SK-N-SH (cell line): ENCODE results near the gene SOBP. TPM values are rescaled to one million over a fixed set of nuclear protein-coding genes. Genes with fewer than 3 reads are reported as not detected.

ENCODE experiments used
- CTCF ChIA-PET: fragments of 300-600, 350-600 bp; formaldehyde crosslinking; extraction: SDS; loops from one replicate; lab custom pipeline; 2021; lab: Yijun Ruan, JAX
- POLR2A ChIA-PET: fragments of 350-600 bp; sonication (Branson Sonifier 250); formaldehyde crosslinking; extraction: SDS; loops from one replicate; lab custom pipeline; 2020; ENCODE audit warnings: antibody characterized with exemption, inconsistent platforms; lab: Yijun Ruan, JAX
- DNase-seq: peaks from one replicate; pipeline ENCODE4 v3.0.0; 2012
- H2AFZ ChIP-seq: fragments of 200-600 bp; sonication (generic); 2 replicates; pipeline ENCODE4 v1.8.1; 2016; ENCODE audit warnings: antibody characterized with exemption, mild to moderate bottlenecking, low read depth
- H3F3A ChIP-seq: fragments of 200-600 bp; sonication (generic); replicated peaks from 2 replicates; pipeline ENCODE3; 2016; ENCODE audit warnings: antibody characterized with exemption, mild to moderate bottlenecking; ENCODE audit not compliant: insufficient read depth
- H3K27ac ChIP-seq, 2 experiments: fragments of 200-500 bp in 1 of 2; fragments of 200-600 bp in 1 of 2; sonication (Bioruptor generic) in 1 of 2; sonication (generic), shearing (Covaris generic) in 1 of 2; 2 replicates each; pipeline versions ENCODE4 v1.5.1 to v1.6.1; 2014 to 2016; ENCODE audit warnings: low read depth in 2 of 2, inconsistent platforms in 1 of 2, low read length in 1 of 2, mild to moderate bottlenecking in 1 of 2, mixed read lengths in 1 of 2
- H3K27me3 ChIP-seq: fragments of 200-600 bp; sonication (generic), shearing (Covaris generic); 2 replicates; pipeline ENCODE4 v1.6.1; 2016; ENCODE audit warnings: mixed run types; ENCODE audit not compliant: insufficient read depth
- H3K36me3 ChIP-seq, 2 experiments: fragments of 200-500 bp in 1 of 2; fragments of 200-600 bp in 1 of 2; sonication (Bioruptor generic) in 1 of 2; sonication (generic) in 1 of 2; replicated peaks in 1 of 2; 2 replicates each; pipeline versions ENCODE3 to v1.5.1; 2014 to 2016; ENCODE audit warnings: low read length in 1 of 2, mild to moderate bottlenecking in 1 of 2; ENCODE audit not compliant: insufficient read depth in 2 of 2, control insufficient read depth in 1 of 2
- H3K4me1 ChIP-seq, 2 experiments: fragments of 200-500 bp in 1 of 2; fragments of 200-600 bp in 1 of 2; sonication (Bioruptor generic) in 1 of 2; sonication (generic), shearing (Covaris generic) in 1 of 2; 2 replicates each; pipeline versions ENCODE4 v1.5.1 to v1.6.1; 2014 to 2016; ENCODE audit warnings: low read depth in 1 of 2, low read length in 1 of 2, mixed run types in 1 of 2; ENCODE audit not compliant: insufficient read depth in 2 of 2, control insufficient read depth in 1 of 2
- H3K4me2 ChIP-seq: fragments of 200-600 bp; sonication (generic), shearing (Covaris generic); 2 replicates; pipeline ENCODE4 v1.6.1; 2017; ENCODE audit warnings: mixed run types
- H3K4me3 ChIP-seq, 2 experiments: fragments of 200-500 bp in 1 of 2; fragments of 200-600 bp in 1 of 2; sonication (Bioruptor generic) in 1 of 2; sonication (generic), shearing (Covaris generic) in 1 of 2; 2 replicates each; pipeline versions ENCODE4 v1.5.1 to v1.8.1; 2014 to 2016; ENCODE audit warnings: low read depth in 2 of 2, inconsistent platforms in 1 of 2, low read length in 1 of 2, mild to moderate bottlenecking in 1 of 2, mixed read lengths in 1 of 2, moderate library complexity in 1 of 2
- H3K79me2 ChIP-seq: fragments of 200-600 bp; sonication (generic); 2 replicates; pipeline ENCODE4 v1.8.1; 2017; ENCODE audit warnings: mild to moderate bottlenecking; ENCODE audit not compliant: insufficient read depth
- H3K9ac ChIP-seq: fragments of 200-600 bp; sonication (generic); 2 replicates; pipeline ENCODE4 v1.6.1; 2017; ENCODE audit warnings: mixed run types
- H3K9me2 ChIP-seq: fragments of 200-600 bp; sonication (generic); 2 replicates; pipeline ENCODE4 v1.6.1; 2017; ENCODE audit warnings: mixed run types
- H3K9me3 ChIP-seq: fragments of 200-600 bp; sonication (generic); 2 replicates; pipeline ENCODE4 v1.6.1; 2017; ENCODE audit warnings: mixed run types, mild to moderate bottlenecking, moderate library complexity
- H4K20me1 ChIP-seq: fragments of 200-600 bp; sonication (generic); 2 replicates; pipeline ENCODE4 v1.6.1; 2017; ENCODE audit warnings: mild to moderate bottlenecking, mixed run types; ENCODE audit not compliant: insufficient read depth
- CHD2 ChIP-seq: fragments of 150-350 bp; IDR thresholded peaks from 2 replicates; pipeline ENCODE4 v1.6.1; 2018; ENCODE audit warnings: low read length; ENCODE audit not compliant: partially characterized antibody
- FOXM1 ChIP-seq: IDR thresholded peaks from 2 replicates; pipeline ENCODE4 v1.4.0; 2012; ENCODE audit warnings: low read depth, mild to moderate bottlenecking
- MXI1 ChIP-seq: IDR thresholded peaks from 2 replicates; pipeline ENCODE4 v1.6.1; 2012; ENCODE audit warnings: mild to moderate bottlenecking, low read depth, low read length, improper control_type of control experiment
- NFIC ChIP-seq: IDR thresholded peaks from 2 replicates; pipeline ENCODE4 v1.4.0; 2012; ENCODE audit warnings: borderline replicate concordance
- POLR2AphosphoS5 ChIP-seq: IDR thresholded peaks from 2 replicates; pipeline ENCODE4 v1.6.1; 2012; ENCODE audit warnings: low read depth, low read length
- RCOR1 ChIP-seq: fragments of 150-350 bp; IDR thresholded peaks from 2 replicates; pipeline ENCODE4 v1.6.1; 2017; ENCODE audit warnings: antibody characterized with exemption, low read length
- SMC3 ChIP-seq: IDR thresholded peaks from 2 replicates; pipeline ENCODE4 v1.6.1; 2012; ENCODE audit warnings: low read depth, low read length, improper control_type of control experiment
- TAF1 ChIP-seq: IDR thresholded peaks from 2 replicates; pipeline ENCODE4 v1.6.1; 2012; ENCODE audit warnings: low read depth, mild to moderate bottlenecking, low read length, moderate library complexity, borderline replicate concordance
- TCF12 ChIP-seq: IDR thresholded peaks from 2 replicates; pipeline ENCODE4 v1.4.0; 2012
- WGBS: methylation state at CpG from one replicate; pipeline ENCODE4 v1.1.6; 2017; ENCODE audit warnings: low lambda C conversion rate; 5-methylcytosine and 5-hydroxymethylcytosine counted together
- polyA plus RNA-seq, 3 experiments: library from polyadenylated mRNA; depleted of rRNA; stranded (reverse); fragments of >200 nt; gene quantifications; 2 replicates each; pipeline ENCODE4 v1.2.3, GENCODE V29; 2012
- TF ChIP-seq, protein P1 (sequence below): fragments of 200-600 bp; sonication (generic); IDR thresholded peaks from 2 replicates; pipeline ENCODE4 v1.6.1; 2017; ENCODE audit warnings: antibody characterized with exemption, mild to moderate bottlenecking, moderate library complexity
- TF ChIP-seq, protein P2 (sequence below): fragments of 150-350 bp; IDR thresholded peaks from 2 replicates; pipeline ENCODE4 v1.6.1; 2017; ENCODE audit warnings: antibody characterized with exemption, low read length, low read depth, borderline replicate concordance
- TF ChIP-seq, protein P3 (sequence below): IDR thresholded peaks from 2 replicates; pipeline ENCODE4 v1.6.1; 2012; ENCODE audit warnings: mild to moderate bottlenecking, low read depth, low read length, moderate library complexity

Gene SOBP
- polyA plus RNA-seq, 1 of the 3 experiments (the other 2 are of a cell fraction): 0.61 TPM

DNA sequence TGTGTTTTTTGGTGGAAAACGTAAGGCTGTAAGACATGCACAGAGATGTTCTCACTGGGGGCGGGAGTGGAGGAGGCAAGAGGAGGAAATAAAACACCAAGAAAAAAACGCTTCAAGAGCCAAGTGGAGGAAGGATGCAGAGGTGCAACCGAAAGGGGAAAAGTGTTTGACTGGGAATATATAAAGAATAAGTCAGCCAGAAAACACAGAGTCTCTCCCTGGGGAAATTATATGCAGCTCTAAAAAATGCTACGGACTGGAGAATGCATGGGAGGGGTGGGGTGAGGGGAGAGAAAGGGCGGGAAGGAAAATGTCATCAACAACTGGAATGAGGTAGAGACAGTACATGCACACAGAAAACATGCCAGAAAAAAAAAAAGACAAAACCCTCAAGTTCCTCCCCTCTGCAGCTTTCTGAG is 200.7 kb downstream of the SOBP start (continued):
- TF ChIP-seq, protein P1, sequence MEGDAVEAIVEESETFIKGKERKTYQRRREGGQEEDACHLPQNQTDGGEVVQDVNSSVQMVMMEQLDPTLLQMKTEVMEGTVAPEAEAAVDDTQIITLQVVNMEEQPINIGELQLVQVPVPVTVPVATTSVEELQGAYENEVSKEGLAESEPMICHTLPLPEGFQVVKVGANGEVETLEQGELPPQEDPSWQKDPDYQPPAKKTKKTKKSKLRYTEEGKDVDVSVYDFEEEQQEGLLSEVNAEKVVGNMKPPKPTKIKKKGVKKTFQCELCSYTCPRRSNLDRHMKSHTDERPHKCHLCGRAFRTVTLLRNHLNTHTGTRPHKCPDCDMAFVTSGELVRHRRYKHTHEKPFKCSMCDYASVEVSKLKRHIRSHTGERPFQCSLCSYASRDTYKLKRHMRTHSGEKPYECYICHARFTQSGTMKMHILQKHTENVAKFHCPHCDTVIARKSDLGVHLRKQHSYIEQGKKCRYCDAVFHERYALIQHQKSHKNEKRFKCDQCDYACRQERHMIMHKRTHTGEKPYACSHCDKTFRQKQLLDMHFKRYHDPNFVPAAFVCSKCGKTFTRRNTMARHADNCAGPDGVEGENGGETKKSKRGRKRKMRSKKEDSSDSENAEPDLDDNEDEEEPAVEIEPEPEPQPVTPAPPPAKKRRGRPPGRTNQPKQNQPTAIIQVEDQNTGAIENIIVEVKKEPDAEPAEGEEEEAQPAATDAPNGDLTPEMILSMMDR: no peak

DNA sequence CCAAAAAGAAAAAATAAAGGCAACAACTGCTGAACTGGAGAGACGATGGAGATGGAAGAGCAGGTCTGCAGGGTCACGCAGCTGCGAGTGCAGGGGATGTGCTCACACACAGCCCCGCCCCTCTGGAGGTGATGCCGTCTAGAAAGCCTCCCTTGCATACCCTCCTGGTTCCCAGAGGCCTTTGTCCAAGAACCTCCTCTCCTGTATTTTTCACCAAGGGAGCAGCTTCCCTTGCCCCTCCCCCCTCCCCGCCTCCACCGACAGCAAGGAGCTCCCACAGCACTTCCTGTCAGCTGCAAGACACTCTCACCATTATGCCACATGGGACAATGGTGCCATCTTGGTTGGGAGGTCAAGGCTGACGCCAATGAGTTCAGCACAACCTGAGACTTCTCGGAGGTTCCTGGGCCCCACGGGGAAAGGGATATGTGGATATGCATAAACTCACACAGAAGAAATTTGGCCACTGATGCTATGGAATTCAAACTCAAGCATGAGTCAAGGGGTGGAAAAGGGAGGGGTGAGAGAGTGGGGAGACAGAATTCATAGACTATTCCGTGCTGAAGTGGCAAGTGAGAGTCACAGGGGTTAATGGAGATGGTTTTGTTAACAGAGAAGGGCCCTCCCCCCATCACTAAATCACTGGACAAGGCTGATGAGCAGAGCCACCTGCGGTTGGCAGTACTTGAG is 201.3 kb downstream of the SOBP start:
- Histone ChIP-seq H3K36me3 (no peaks in the 10 kb centered on the region), H2AFZ (no peak overlapping the region), H3K27ac (no peak overlapping the region), H3K4me2 (no peak overlapping the region), H3K9ac (no peak overlapping the region)
- DNase-seq: no peak
- TF ChIP-seq, protein P1: no peak
- TF ChIP-seq, protein P2, sequence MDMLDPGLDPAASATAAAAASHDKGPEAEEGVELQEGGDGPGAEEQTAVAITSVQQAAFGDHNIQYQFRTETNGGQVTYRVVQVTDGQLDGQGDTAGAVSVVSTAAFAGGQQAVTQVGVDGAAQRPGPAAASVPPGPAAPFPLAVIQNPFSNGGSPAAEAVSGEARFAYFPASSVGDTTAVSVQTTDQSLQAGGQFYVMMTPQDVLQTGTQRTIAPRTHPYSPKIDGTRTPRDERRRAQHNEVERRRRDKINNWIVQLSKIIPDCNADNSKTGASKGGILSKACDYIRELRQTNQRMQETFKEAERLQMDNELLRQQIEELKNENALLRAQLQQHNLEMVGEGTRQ: no peak
- TF ChIP-seq TCF12 (no peak), MXI1 (no peak), NFIC (no peak), TAF1 (no peak), RCOR1 (no peak)
- TF ChIP-seq, all 33 proteins: peak for 0
- Histone ChIP-seq H3K9me2 (no peaks in the 10 kb centered on the region), H3K4me1 (no peaks in the 10 kb centered on the region), H3F3A (no peaks in the 10 kb centered on the region), H3K27me3 (no peaks in the 10 kb centered on the region), H3K79me2 (no peaks in the 10 kb centered on the region), H3K4me3 (no peak overlapping the region), H4K20me1 (no peaks in the 10 kb centered on the region), H3K9me3 (no peaks in the 10 kb centered on the region)
- ChIA-PET CTCF (interaction anchor here (0.9 to 5.8 kb wide), 5 partner anchors 12 to 373 kb away, joined by 3 to 36 read pairs (median 4); no protein-coding TSS in a partner anchor), POLR2A (no interaction called here)
- 66% methylated on average over 12 of the region's 12 CpGs for WGBS

DNA sequence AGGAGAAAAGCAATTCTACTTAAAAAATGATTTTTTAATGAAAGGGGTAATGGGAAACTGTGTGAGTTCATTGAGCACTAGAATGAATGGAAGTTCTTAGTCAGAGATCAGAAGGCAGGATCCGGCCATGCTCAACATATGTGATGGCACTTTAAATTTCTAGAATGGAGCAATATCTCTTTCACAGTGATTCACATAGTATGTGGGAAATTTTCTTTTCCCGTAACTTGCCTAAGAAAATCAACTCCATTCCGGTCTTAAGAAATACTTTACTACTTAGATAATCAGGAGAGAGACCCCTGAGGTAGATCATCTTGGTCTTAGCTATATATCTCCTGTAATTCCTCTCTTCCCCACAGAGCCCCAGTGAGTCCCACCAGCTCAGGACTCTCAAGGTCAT is 202.4 kb downstream of the SOBP start:
- Histone ChIP-seq H3K4me1 (no peaks in the 10 kb centered on the region), H3K27ac (no peak overlapping the region), H3K9ac (no peak overlapping the region)
- TF ChIP-seq FOXM1 (no peak), TAF1 (no peak), SMC3 (no peak), POLR2AphosphoS5 (no peak), CHD2 (no peak)
- TF ChIP-seq, protein P3, sequence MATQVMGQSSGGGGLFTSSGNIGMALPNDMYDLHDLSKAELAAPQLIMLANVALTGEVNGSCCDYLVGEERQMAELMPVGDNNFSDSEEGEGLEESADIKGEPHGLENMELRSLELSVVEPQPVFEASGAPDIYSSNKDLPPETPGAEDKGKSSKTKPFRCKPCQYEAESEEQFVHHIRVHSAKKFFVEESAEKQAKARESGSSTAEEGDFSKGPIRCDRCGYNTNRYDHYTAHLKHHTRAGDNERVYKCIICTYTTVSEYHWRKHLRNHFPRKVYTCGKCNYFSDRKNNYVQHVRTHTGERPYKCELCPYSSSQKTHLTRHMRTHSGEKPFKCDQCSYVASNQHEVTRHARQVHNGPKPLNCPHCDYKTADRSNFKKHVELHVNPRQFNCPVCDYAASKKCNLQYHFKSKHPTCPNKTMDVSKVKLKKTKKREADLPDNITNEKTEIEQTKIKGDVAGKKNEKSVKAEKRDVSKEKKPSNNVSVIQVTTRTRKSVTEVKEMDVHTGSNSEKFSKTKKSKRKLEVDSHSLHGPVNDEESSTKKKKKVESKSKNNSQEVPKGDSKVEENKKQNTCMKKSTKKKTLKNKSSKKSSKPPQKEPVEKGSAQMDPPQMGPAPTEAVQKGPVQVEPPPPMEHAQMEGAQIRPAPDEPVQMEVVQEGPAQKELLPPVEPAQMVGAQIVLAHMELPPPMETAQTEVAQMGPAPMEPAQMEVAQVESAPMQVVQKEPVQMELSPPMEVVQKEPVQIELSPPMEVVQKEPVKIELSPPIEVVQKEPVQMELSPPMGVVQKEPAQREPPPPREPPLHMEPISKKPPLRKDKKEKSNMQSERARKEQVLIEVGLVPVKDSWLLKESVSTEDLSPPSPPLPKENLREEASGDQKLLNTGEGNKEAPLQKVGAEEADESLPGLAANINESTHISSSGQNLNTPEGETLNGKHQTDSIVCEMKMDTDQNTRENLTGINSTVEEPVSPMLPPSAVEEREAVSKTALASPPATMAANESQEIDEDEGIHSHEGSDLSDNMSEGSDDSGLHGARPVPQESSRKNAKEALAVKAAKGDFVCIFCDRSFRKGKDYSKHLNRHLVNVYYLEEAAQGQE: no peak
- TF ChIP-seq, protein P2: no peak

More for the DNA sequence above, 202.4 kb downstream of the SOBP start:
- H3K4me2 ChIP-seq: no peak overlapping the region
- no peak overlapping the region for H2AFZ ChIP-seq
- no peaks in the 10 kb centered on the region for H3K9me2 ChIP-seq
- no peaks in the 10 kb centered on the region for H3F3A ChIP-seq
- no peaks in the 10 kb centered on the region for H3K36me3 ChIP-seq
- POLR2A ChIA-PET: interaction anchor here (0.6 kb wide), 1 partner anchor 355 kb away, joined by 3 read pairs; no protein-coding TSS in a partner anchor
- CTCF ChIA-PET: interaction anchor here (1.0 to 5.8 kb wide), 4 partner anchors 11 to 375 kb away, joined by 3 to 36 read pairs (median 4); no protein-coding TSS in a partner anchor
- no peaks in the 10 kb centered on the region for H3K79me2 ChIP-seq
- no peak for DNase-seq
- no peaks in the 10 kb centered on the region for H3K9me3 ChIP-seq
- H4K20me1 ChIP-seq: no peaks in the 10 kb centered on the region
- WGBS: 68% methylated on average over 3 of the region's 3 CpGs
- H3K4me3 ChIP-seq: no peak overlapping the region
- H3K27me3 ChIP-seq: no peaks in the 10 kb centered on the region
